H1 (cell line): ENCODE results near the gene LINC01488. TPM values are rescaled to one million over a fixed set of nuclear protein-coding genes. Genes with fewer than 3 reads are reported as not detected.

Source experiments
- CTCF ChIA-PET: fragments of 300-600 bp; sonication (Branson Sonifier 250); formaldehyde crosslinking; loops from one replicate; lab custom pipeline; 2021; ENCODE audit not compliant: partially characterized antibody; lab: Charles Lee
- POLR2A ChIA-PET: fragments of 300-600 bp; sonication (Branson Sonifier 250); formaldehyde crosslinking; loops from one replicate; lab custom pipeline; 2021; ENCODE audit warnings: inconsistent platforms; ENCODE audit not compliant: partially characterized antibody; lab: Charles Lee
- DNase-seq, 2 experiments: peaks; one replicate each; pipeline versions ENCODE4 v3.0.0 to v3.0.0-alpha.2; 2010 to 2022; ENCODE audit warnings: low spot score in 2 of 2, low read depth in 1 of 2, mixed read lengths in 1 of 2
- FAIRE-seq: peaks from 2 replicates; lab custom pipeline; 2011; peaks lifted over from hg19 to GRCh38; lab: Jason Lieb, UNC
- H2AFZ ChIP-seq: 2 replicates; pipeline ENCODE4 v1.8.1; 2012; ENCODE audit warnings: low read length, inconsistent platforms
- H2AK5ac ChIP-seq: 2 replicates; pipeline ENCODE4 v1.6.1; 2013; ENCODE audit warnings: low read depth, low read length
- H2BK120ac ChIP-seq: replicated peaks from 2 replicates; pipeline ENCODE3; 2013; ENCODE audit warnings: low read depth, low read length, inconsistent platforms
- H2BK12ac ChIP-seq: 2 replicates; pipeline ENCODE4 v1.6.1; 2013; ENCODE audit warnings: low read depth, low read length
- H2BK15ac ChIP-seq: 2 replicates; pipeline ENCODE4 v1.6.1; 2013; ENCODE audit warnings: low read length
- H2BK20ac ChIP-seq: 2 replicates; pipeline ENCODE4 v1.6.1; 2013; ENCODE audit warnings: low read length
- H2BK5ac ChIP-seq: 2 replicates; pipeline ENCODE4 v1.6.1; 2013; ENCODE audit warnings: low read depth, low read length
- H3K14ac ChIP-seq: 2 replicates; pipeline ENCODE4 v1.6.1; 2013; ENCODE audit warnings: inconsistent platforms; ENCODE audit not compliant: insufficient read length
- H3K18ac ChIP-seq: 2 replicates; pipeline ENCODE4 v1.6.1; 2013; ENCODE audit warnings: low read length; ENCODE audit errors: extremely low read depth
- H3K23ac ChIP-seq: 2 replicates; pipeline ENCODE4 v1.6.1; 2013; ENCODE audit warnings: inconsistent platforms; ENCODE audit not compliant: insufficient read length
- H3K23me2 ChIP-seq: 2 replicates; pipeline ENCODE4 v1.6.1; 2013; ENCODE audit warnings: low read depth, low read length
- H3K27ac ChIP-seq: 2 replicates; pipeline ENCODE4 v1.6.1; 2011; ENCODE audit warnings: low read depth, low read length, inconsistent platforms
- H3K27me3 ChIP-seq, 4 experiments: replicated peaks in 1 of 4; 1 replicate in 1 of 4; 2 replicates in 3 of 4; pipeline versions ENCODE4 v1.6.1 to v1.8.1; 2011 to 2013; ENCODE audit warnings: low read length in 3 of 4, mild to moderate bottlenecking in 3 of 4, inconsistent platforms in 2 of 4, mixed read lengths in 2 of 4, moderate library complexity in 1 of 4; ENCODE audit not compliant: control insufficient read depth in 3 of 4, insufficient read depth in 3 of 4; ENCODE audit errors: extremely low read depth in 1 of 4
- H3K36me3 ChIP-seq, 4 experiments: 2 replicates each; pipeline versions ENCODE4 v1.6.1 to v1.8.1; 2011 to 2013; ENCODE audit warnings: mild to moderate bottlenecking in 4 of 4, low read length in 3 of 4, moderate library complexity in 2 of 4, control low read depth in 1 of 4, inconsistent platforms in 1 of 4; ENCODE audit not compliant: insufficient read depth in 4 of 4, control insufficient read depth in 2 of 4
- H3K4ac ChIP-seq: replicated peaks from 2 replicates; pipeline ENCODE3; 2013; ENCODE audit warnings: low read length, low read depth, mixed read lengths, inconsistent platforms; ENCODE audit not compliant: insufficient read length
- H3K4me1 ChIP-seq, 4 experiments: replicated peaks in 1 of 4; 1 replicate in 1 of 4; 2 replicates in 3 of 4; pipeline versions ENCODE4 v1.6.1 to v1.8.1; 2011 to 2013; ENCODE audit warnings: low read length in 3 of 4, inconsistent platforms in 2 of 4, mixed read lengths in 1 of 4; ENCODE audit not compliant: insufficient read depth in 4 of 4, control insufficient read depth in 3 of 4
- H3K4me2 ChIP-seq, 2 experiments: 2 replicates each; pipeline versions ENCODE4 v1.6.1 to v1.8.1; 2011 to 2013; ENCODE audit warnings: low read depth in 2 of 2, low read length in 2 of 2, control low read depth in 1 of 2, inconsistent platforms in 1 of 2, mild to moderate bottlenecking in 1 of 2; ENCODE audit not compliant: insufficient read depth in 1 of 2
- H3K4me3 ChIP-seq, 4 experiments: fragments of 200-600, 300-600 bp in 1 of 4; sonication (generic), shearing (Covaris generic), sonication (Bioruptor Twin) in 1 of 4; 2 replicates each; pipeline versions ENCODE4 v1.5.1 to v1.8.1; 2011 to 2016; ENCODE audit warnings: low read length in 4 of 4, low read depth in 3 of 4, control low read depth in 2 of 4, inconsistent platforms in 2 of 4, mild to moderate bottlenecking in 2 of 4, mixed read lengths in 1 of 4, moderate library complexity in 1 of 4; ENCODE audit not compliant: insufficient read depth in 2 of 4; ENCODE audit errors: extremely low read depth in 1 of 4
- H3K56ac ChIP-seq: replicated peaks from 2 replicates; pipeline ENCODE3; 2013; ENCODE audit warnings: low read depth, mild to moderate bottlenecking, mixed read lengths, low read length, inconsistent platforms; ENCODE audit not compliant: insufficient read length
- H3K79me1 ChIP-seq: 2 replicates; pipeline ENCODE4 v1.6.1; 2013; ENCODE audit warnings: low read depth, low read length, control low read depth
- H3K79me2 ChIP-seq, 2 experiments: 2 replicates each; pipeline versions ENCODE4 v1.6.1 to v1.8.1; 2012 to 2013; ENCODE audit warnings: low read length in 2 of 2, mild to moderate bottlenecking in 2 of 2, inconsistent platforms in 1 of 2; ENCODE audit not compliant: insufficient read depth in 2 of 2, control insufficient read depth in 1 of 2
- H3K9ac ChIP-seq, 4 experiments: replicated peaks in 1 of 4; 1 replicate in 1 of 4; 2 replicates in 3 of 4; pipeline versions ENCODE4 v1.6.1 to v1.8.1; 2011 to 2013; ENCODE audit warnings: low read depth in 3 of 4, low read length in 3 of 4, control low read depth in 2 of 4, mild to moderate bottlenecking in 2 of 4, moderate library complexity in 2 of 4, inconsistent platforms in 1 of 4; ENCODE audit errors: extremely low read depth in 1 of 4
- H3K9me3 ChIP-seq, 2 experiments: 2 replicates each; pipeline versions ENCODE4 v1.6.1 to v1.8.1; 2012 to 2013; ENCODE audit warnings: mild to moderate bottlenecking in 2 of 2, moderate library complexity in 2 of 2, control low read depth in 1 of 2, inconsistent platforms in 1 of 2, low read depth in 1 of 2, low read length in 1 of 2, mixed read lengths in 1 of 2; ENCODE audit not compliant: insufficient read depth in 2 of 2
- H4K20me1 ChIP-seq, 2 experiments: replicated peaks in 1 of 2; 2 replicates each; pipeline versions ENCODE3 to v1.8.1; 2011 to 2013; ENCODE audit warnings: inconsistent platforms in 2 of 2, low read length in 2 of 2, mild to moderate bottlenecking in 1 of 2; ENCODE audit not compliant: insufficient read depth in 2 of 2, control insufficient read depth in 1 of 2
- H4K5ac ChIP-seq: 2 replicates; pipeline ENCODE4 v1.6.1; 2013; ENCODE audit warnings: low read length, low read depth, mixed read lengths, inconsistent platforms; ENCODE audit not compliant: insufficient read length
- H4K8ac ChIP-seq: 2 replicates; pipeline ENCODE4 v1.8.0; 2013; ENCODE audit warnings: mild to moderate bottlenecking, moderate library complexity, low read length, inconsistent platforms; ENCODE audit not compliant: insufficient read depth; ENCODE audit errors: extremely low read depth
- H4K91ac ChIP-seq: replicated peaks from 2 replicates; pipeline ENCODE3; 2013; ENCODE audit warnings: low read length, mixed read lengths, inconsistent platforms; ENCODE audit not compliant: insufficient read length
- BRCA1 ChIP-seq: IDR thresholded peaks from 2 replicates; pipeline ENCODE4 v1.6.1; 2012; ENCODE audit warnings: low read depth, low read length, improper control_type of control experiment
- EP300 ChIP-seq, 2 experiments: IDR thresholded peaks; 1 replicate in 1 of 2; 2 replicates in 1 of 2; pipeline ENCODE4 v1.6.1; 2011 to 2012; ENCODE audit warnings: low read depth in 2 of 2, low read length in 2 of 2, mild to moderate bottlenecking in 2 of 2, borderline replicate concordance in 1 of 2, inconsistent platforms in 1 of 2, moderate library complexity in 1 of 2
- HDAC6 ChIP-seq: IDR thresholded peaks from one replicate; pipeline ENCODE4 v1.7.1; 2012; ENCODE audit warnings: low read depth, mild to moderate bottlenecking, inconsistent platforms, low read length, moderate library complexity
- MAFK ChIP-seq: IDR thresholded peaks from 2 replicates; pipeline ENCODE4 v1.6.1; 2012; ENCODE audit warnings: low read depth, mild to moderate bottlenecking, improper control_type of control experiment, low read length
- RXRA ChIP-seq: IDR thresholded peaks from 2 replicates; pipeline ENCODE4 v1.6.1; 2011; ENCODE audit warnings: low read depth, mild to moderate bottlenecking, low read length, moderate library complexity; ENCODE audit not compliant: insufficient read depth
- SIX5 ChIP-seq: IDR thresholded peaks from 2 replicates; pipeline ENCODE4 v1.6.1; 2011; ENCODE audit warnings: mild to moderate bottlenecking, low read depth, low read length
- SP1 ChIP-seq: IDR thresholded peaks from 2 replicates; pipeline ENCODE4 v1.6.1; 2011; ENCODE audit warnings: low read depth, low read length
- SP4 ChIP-seq: IDR thresholded peaks from 2 replicates; pipeline ENCODE4 v1.6.1; 2012; ENCODE audit warnings: low read length, inconsistent platforms
- TCF12 ChIP-seq: IDR thresholded peaks from 2 replicates; pipeline ENCODE4 v1.6.1; 2011; ENCODE audit warnings: low read depth, mild to moderate bottlenecking, low read length
- TEAD4 ChIP-seq: IDR thresholded peaks from 2 replicates; pipeline ENCODE4 v1.6.1; 2012; ENCODE audit warnings: low read depth, low read length, inconsistent platforms, mixed read lengths
- WGBS, 2 experiments: shearing (Covaris generic) in 1 of 2; methylation state at CpG; one replicate each; pipeline versions ENCODE4 v1.1.6 to v1.1.7; 2013 to 2015; ENCODE audit warnings: low lambda C conversion rate in 2 of 2, mixed read lengths in 2 of 2, inconsistent platforms in 1 of 2, low coverage in 1 of 2, missing lambda C conversion rate in 1 of 2; ENCODE audit not compliant: insufficient replicate concordance in 2 of 2, insufficient coverage in 1 of 2, insufficient read length in 1 of 2; ENCODE audit errors: extremely low coverage in 1 of 2, missing lambda C conversion rate in 1 of 2; 5-methylcytosine and 5-hydroxymethylcytosine counted together
- polyA plus RNA-seq, 7 experiments: library from polyadenylated mRNA; depleted of rRNA in 3 of 7; stranded (reverse) in 5 of 7; unstranded in 2 of 7; fragments of >200 nt in 5 of 7; fragments of 200-250 nt in 2 of 7; gene quantifications; 1 replicate in 5 of 7; 2 replicates in 1 of 7; 4 replicates in 1 of 7; pipeline versions ENCODE4 v1.2.1 to v1.2.3, GENCODE V29; 2011 to 2013; ENCODE audit warnings: missing spikeins in 2 of 7, mixed read lengths in 2 of 7
- total RNA-seq: library from RNA; stranded (reverse); fragmentation: NEBNext Ultra II Directional; extraction: Animal tissue kit (Norgen Biotek cat#: 25700); gene quantifications from 2 replicates; pipeline ENCODE4 v1.2.1, GENCODE V29; 2021
- TF ChIP-seq, protein P1 (sequence below): IDR thresholded peaks from 2 replicates; pipeline ENCODE4 v1.6.1; 2012; ENCODE audit warnings: low read length, inconsistent platforms

LINC01488 gene
- total and polyA plus RNA-seq, 2 of the 8 experiments (the other 6 are each of a cell fraction or from before 2014, with no cell fraction given), result not detected

DNA sequence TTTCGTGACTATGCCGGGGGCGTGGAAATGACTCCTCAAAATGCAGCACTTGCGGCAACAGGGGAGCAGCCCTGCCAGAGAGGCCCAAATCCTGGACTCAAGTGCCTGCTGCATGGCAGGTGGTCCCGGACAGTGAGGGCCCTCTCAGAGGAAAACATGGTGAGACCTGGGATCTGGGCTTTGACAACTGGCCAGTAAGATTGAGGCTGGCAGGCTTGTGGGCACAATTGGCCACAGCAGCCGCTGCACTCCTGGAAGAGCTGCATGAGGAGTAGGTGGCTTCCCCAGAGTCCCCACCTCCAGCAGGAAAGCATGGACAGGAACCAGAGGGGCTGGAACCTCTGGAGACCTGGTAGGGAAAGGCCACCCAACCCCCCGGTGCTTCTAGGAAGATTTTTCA is 13.4 kb downstream of the LINC01488 start:
- Histone ChIP-seq H4K91ac (no peak overlapping the region), H2BK15ac (no peak overlapping the region), H3K14ac (no peak overlapping the region), H3K18ac (no peak overlapping the region), H4K20me1 (no peaks in the 10 kb centered on the region), H2BK20ac (no peak overlapping the region), H3K4me2 (no peak overlapping the region), H3K27me3 (no peaks in the 10 kb centered on the region; a peak in 1 of 7 replicates), H3K23me2 (no peaks in the 10 kb centered on the region; the same call in 1 of the 2 replicates), H3K9ac (no peak overlapping the region), H3K4me3 (no peak overlapping the region), H3K79me1 (no peaks in the 10 kb centered on the region), H3K79me2 (no peaks in the 10 kb centered on the region), H3K27ac (no peak overlapping the region), H2AK5ac (no peak overlapping the region), H3K56ac (no peak overlapping the region), H3K4ac (no peak overlapping the region), H4K5ac (no peak overlapping the region), H3K4me1 (peaks cover 0 to 3% (median under 1%) of the 10 kb centered on the region in 4 experiments; a peak in 1 of 7 replicates), H3K36me3 (no peaks in the 10 kb centered on the region), H2BK5ac (no peak overlapping the region), H2BK120ac (no peak overlapping the region), H4K8ac (no peak overlapping the region), H2AFZ (no peak overlapping the region), H3K9me3 (no peaks in the 10 kb centered on the region), H2BK12ac (no peak overlapping the region), H3K23ac (no peak overlapping the region)
- FAIRE-seq, result no peak
- no peak for DNase-seq
- TF ChIP-seq SP4 (no peak), TEAD4 (no peak), BRCA1 (no peak), EP300 (IDR thresholded peaks at IDR 0.05; ENCODE audit: borderline replicate concordance in 1 of 2, low read depth in 2 of 2, low read length in 2 of 2) (no peak), HDAC6 (no peak), SIX5 (no peak), SP1 (no peak), RXRA (no peak), MAFK (no peak), TCF12 (no peak)
- TF ChIP-seq, protein P1, sequence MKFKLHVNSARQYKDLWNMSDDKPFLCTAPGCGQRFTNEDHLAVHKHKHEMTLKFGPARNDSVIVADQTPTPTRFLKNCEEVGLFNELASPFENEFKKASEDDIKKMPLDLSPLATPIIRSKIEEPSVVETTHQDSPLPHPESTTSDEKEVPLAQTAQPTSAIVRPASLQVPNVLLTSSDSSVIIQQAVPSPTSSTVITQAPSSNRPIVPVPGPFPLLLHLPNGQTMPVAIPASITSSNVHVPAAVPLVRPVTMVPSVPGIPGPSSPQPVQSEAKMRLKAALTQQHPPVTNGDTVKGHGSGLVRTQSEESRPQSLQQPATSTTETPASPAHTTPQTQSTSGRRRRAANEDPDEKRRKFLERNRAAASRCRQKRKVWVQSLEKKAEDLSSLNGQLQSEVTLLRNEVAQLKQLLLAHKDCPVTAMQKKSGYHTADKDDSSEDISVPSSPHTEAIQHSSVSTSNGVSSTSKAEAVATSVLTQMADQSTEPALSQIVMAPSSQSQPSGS, result no peak
- POLR2A ChIA-PET, result no interaction called here
- CTCF ChIA-PET, result interaction anchor here (1.3 kb wide), 2 partner anchors 21 to 93 kb away, joined by 3 to 4 read pairs; no protein-coding TSS in a partner anchor
- WGBS, 2 experiments, result 91% methylated on average over 7 of the region's 7 CpGs; no CpG with 5 or more reads in 1 of the 2 experiments
